Tibial nerve (tissue), 3 donors: ENCODE measurements around the gene CBLL1.

Source experiments
- POLR2A ChIP-seq, 2 donors: fragments of 450-650 bp; IDR thresholded peaks; one replicate each; pipeline ENCODE4 v1.6.1; 2017; ENCODE audit warnings: antibody characterized with exemption in 2 of 2, mild to moderate bottlenecking in 2 of 2, moderate library complexity in 2 of 2
- TF ChIP-seq, protein P1 (sequence below), 5 experiments: fragments of 200-600 bp in 3 of 5; fragments of 450-650 bp in 2 of 5; sonication (generic) in 3 of 5; IDR thresholded peaks; one replicate each; pipeline ENCODE4 v1.5.1; 2016 to 2019; ENCODE audit warnings: antibody characterized with exemption in 5 of 5, mild to moderate bottlenecking in 3 of 5, moderate library complexity in 2 of 5

DNA sequence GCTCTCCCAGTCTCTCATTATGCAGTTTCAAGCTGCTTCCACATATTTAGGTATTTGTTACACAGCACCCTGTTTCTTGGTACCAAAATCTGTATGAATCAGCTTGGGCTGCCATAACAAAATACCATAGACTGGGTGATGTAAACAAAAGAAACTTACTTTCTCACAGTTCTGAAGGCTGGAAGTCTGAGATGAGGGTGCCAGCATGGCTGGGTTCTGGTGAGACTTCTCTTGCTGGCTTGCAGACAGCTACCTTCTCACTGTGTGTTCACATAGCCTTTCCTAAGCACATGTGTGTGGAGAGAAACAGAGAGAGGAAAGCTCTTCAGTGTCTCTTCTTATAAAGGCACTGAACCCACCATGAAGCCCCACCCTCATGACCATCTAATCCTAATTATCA lies 15.7 kb upstream of the CBLL1 start:
- TF ChIP-seq, protein P1, sequence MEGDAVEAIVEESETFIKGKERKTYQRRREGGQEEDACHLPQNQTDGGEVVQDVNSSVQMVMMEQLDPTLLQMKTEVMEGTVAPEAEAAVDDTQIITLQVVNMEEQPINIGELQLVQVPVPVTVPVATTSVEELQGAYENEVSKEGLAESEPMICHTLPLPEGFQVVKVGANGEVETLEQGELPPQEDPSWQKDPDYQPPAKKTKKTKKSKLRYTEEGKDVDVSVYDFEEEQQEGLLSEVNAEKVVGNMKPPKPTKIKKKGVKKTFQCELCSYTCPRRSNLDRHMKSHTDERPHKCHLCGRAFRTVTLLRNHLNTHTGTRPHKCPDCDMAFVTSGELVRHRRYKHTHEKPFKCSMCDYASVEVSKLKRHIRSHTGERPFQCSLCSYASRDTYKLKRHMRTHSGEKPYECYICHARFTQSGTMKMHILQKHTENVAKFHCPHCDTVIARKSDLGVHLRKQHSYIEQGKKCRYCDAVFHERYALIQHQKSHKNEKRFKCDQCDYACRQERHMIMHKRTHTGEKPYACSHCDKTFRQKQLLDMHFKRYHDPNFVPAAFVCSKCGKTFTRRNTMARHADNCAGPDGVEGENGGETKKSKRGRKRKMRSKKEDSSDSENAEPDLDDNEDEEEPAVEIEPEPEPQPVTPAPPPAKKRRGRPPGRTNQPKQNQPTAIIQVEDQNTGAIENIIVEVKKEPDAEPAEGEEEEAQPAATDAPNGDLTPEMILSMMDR (IDR thresholded peaks at IDR 0.05): no peak
- TF ChIP-seq POLR2A (IDR thresholded peaks at IDR 0.05): no peak
